GM19372 (cell line): Measurements from ENCODE around the gene MBD3L4.
"Not testable (repeated sequence)": the region's sequence is repeated elsewhere in the genome, so short reads cannot be mapped to it uniquely, and the experiment has no call there.

Experiments
- ATAC-seq: cut with Tn5 transposase; IDR thresholded peaks from one replicate; pipeline ENCODE4 v1.9.1; 2021; ENCODE audit warnings: mild to moderate bottlenecking, low read depth, moderate library complexity; ENCODE audit not compliant: unreplicated experiment

Gene MBD3L4

GRCh38 chr19:7040079-7040478 lies at the start of gene MBD3L4:
Gene MBD3L4, minus strand, starts transcription at chr19:7040179. Its CDS starts 35 bp downstream, at chr19:7040144.
- ATAC-seq: not testable (repeated sequence)

- no peak for ATAC-seq
Measured at GRCh38 chr19:7088999-7089398, 49.0 kb upstream of the MBD3L4 start.

- no peak for ATAC-seq
Measured at GRCh38 chr19:7083076-7083956, 43.3 kb upstream of the MBD3L4 start.

DNA sequence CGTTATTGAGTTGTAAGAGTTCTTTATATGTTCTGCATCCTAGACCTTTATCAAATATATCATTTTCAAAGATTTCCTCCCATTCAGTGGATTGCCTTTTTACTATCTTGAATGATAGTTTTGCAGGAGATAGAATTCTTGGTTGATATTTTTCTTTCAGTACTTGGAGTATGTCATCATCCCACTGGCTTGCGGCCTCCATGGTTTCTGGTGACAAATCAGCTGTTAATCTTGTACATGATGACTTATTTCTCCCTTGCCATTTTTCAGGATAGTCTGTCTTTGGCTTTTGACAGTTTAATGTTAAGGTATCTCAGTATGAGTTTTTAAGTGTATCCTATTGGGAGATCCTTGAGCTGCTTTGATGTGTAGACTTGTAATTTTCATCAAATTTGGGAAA lies 38.0 kb upstream of the MBD3L4 start:
- no peak for ATAC-seq

DNA sequence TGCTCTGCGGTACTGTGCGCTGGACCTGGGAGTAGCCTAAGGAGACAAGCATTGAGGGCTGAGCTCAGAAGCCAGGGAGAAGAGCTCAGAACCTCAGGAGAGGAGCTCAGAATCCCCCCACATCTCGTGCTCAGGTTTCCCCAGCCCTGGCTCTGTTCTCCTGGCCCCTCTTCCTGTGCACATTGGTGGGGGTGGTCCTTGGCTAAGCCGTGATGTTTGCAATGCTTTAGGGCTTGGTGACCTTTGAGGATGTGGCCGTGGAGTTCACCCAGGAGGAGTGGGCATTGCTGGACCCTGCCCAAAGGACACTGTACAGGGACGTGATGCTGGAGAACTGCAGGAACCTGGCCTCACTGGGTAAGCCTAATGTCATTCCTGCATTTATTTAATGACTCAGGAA lies 36.2 kb upstream of the MBD3L4 start:
- no peak for ATAC-seq

DNA sequence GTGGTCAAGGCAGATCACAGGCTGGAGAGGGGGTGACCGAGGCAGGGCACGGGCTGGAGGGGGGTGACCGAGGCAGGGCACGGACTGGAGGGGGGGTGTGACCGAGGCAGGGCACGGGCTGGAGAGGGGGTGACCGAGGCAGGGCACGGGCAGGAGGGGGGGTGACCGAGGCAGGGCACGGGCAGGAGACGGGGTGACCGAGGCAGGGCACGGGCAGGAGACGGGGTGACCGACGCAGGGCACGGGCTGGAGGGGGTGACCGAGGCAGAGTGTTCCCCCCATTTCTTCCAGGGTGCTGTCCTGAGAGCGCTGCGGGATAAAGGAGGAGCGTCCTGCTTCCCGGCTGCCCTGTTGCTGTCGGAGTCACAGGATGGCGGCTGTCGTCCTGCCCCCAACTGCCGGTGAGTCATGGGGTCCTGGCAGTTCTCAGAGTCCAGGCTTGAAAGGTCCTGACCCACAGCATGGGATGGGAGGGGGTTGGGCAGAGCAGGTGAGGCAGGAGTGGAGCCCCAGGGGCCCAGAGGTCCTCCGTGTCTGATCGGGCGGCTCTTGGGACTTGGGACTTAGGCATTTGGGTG lies 34.8 kb upstream of the MBD3L4 start:
- no peak for ATAC-seq

DNA sequence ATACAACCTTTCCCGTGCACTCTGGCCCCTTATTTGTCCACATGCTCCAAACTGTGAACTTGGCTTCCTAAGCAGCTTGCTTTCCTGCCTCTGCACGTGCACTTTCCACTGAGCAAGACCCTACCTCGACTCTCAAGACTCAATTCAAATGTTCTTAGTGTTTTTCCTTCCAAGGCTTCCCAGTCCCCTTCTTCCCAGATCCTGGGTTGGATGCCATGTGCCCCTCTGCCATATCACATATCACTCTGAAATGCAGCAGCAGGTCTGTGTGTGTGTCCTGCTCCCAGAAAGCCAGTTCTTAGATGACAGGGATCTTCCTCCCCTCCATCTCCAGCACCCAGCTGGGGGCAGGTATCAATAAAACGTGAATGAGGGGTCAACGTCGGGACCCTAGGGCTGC lies 32.6 kb upstream of the MBD3L4 start:
- ATAC-seq: no peak

DNA sequence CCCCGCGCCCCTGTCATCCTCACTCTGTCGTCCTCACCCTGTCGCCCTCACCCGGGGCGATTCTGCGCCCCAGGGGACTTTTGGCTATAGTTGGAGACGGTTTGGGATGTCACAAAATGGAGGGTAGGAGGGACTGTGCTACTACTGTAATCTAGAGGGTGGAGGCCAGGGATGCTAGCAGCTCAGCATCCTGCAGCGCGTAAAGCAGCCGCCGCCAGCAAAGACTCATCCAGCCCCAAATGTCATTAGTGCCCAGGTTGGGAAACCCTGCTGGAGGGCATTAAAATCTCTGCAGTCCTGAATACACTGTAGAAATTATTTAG lies 29.9 kb upstream of the MBD3L4 start:
- no peak for ATAC-seq

DNA sequence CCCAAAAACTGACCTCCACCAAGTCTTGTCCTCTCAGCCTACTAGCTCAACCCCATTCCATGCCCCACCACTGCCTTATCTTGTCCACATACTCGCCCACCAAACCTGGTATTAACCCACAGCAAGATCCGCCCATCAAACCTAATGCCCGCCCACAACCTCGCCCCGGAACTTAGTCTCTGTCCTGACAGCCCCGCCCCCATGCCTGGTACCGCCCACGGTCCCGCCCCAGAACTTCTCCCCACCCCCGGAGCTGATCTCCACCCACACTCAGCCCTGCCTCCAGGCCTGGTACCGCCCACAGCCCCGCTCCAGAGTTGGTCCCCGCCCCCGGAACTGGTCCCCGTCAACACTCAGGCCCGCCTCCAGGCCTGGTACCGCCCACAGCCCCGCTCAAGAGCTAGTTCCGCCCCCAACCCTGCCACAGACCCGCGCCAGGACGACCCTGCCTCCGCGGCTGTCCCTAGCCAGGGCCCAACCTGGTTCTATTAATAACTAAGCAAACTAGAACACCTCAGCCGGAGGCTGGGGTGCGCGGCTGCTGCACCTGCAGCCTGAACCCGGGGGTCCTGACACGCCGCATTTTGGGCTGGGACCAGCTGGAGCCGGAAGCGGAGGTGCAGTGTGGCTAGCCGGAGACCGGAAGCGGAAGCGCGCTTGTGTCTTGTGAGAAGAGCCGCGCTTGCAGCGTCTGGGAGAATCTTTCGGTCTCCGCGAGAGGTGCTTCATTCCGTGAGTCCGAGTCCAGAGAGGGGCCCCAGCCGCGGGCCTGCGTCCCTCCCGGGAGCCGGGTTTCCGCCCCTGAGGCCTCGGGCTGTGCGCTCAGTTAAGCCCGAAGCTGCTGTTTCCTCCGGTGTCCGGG lies 29.3 kb upstream of the MBD3L4 start, which contains the start of gene ZNF557:
ZNF557 (plus strand) TSS at position 662 of the 862 bp plus-strand sequence. CDS start 5,372 bp downstream, outside the sequence.
- peak; percentile 91 for ATAC-seq

DNA sequence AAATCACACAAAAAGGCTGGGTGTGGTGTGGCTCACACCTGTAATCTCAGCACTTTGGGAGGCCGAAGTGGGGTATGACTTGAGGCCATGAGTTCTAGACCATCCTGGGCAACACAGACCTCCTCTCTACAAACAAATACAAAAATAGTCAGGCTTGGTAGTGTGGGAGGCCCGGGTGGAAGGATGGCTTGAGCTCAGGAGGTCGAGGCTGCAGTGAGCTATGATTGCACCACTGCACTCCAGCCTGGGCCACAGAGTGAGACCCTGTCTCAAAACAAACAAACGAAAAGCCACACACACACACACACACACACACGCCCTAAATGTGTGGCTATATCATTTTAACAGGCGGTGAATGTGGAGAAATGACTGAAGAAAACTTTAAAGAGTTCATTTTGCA lies 28.6 kb upstream of the MBD3L4 start:
- no peak for ATAC-seq

- ATAC-seq: no peak
Measured at GRCh38 chr19:7067716-7068115, 27.7 kb upstream of the MBD3L4 start.

GRCh38 chr19:7067122-7067521 lies 27.1 kb upstream of the MBD3L4 start:
- ATAC-seq: not testable (repeated sequence)

DNA sequence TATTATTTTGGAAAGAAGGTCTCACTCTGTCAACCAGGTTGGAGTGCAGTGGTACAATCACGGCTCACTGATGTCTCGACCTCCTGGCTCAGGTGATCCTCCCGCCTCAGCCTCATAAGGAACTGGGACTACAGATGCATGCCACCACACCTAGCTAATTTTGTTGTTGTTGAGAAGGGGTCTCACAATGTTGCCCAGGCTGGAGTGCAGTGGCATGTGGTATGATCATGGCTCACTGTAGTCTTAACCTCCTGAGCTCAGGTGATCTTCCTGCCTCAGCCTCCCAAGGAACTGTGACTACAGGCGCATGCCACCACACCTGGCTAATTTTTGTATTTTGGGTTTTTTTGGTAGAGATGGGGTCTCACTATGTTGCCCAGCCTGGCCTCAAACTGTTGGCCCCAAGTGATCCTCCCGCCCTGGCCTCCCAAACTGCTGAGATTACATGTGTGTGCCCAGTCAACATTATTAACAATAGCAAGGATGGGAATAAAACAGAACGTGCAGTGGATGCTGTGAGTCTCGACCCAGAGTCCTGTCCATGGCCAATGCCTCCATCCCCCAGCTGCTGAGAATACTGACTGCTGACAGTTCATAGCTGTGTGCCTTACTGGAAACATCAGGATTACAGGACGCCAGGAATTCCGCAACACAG lies 23.9 kb upstream of the MBD3L4 start:
- ATAC-seq: no peak

DNA sequence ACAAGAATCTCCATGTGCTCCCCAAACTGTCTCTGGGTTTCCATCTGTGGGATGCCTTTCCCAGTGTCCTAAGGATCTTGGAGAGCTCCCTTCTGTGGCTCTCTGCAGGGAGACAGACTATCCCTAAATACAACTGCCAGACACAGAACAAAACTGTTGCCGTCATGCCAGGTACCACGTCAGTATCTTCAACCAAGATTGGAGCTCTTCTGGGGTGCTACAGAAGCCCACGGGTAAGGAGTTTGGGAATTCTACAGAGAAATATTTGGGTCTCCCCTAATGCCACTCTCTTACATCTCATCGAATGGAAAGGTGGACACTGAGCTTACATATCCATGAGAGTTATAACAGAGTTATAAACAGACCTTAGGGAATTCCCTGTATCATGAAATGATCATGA lies 23.4 kb upstream of the MBD3L4 start:
- no peak for ATAC-seq

DNA sequence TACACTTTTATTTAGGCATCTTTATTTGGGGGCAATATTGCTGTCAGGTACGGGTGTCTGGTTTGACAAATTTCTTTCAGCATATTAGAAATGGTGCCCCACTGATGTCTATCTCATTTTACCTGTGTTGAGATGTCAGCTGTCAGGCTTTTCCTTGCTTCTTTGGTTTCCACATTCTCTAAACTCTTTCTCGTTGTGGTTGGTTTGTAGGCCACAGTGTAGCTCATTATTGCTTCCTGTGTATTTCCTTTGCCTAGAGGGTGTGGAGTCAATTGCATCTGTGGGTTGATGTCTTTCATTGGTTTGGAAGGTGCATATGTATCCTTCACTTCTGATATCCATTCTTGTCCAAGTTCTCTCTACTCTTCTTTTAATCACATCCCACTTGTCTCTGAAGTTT lies 20.0 kb upstream of the MBD3L4 start:
- ATAC-seq: not testable (repeated sequence)

GRCh38 chr19:7058576-7058975 lies 18.6 kb upstream of the MBD3L4 start, which contains the start of gene MBD3L3:
Gene MBD3L3, minus strand, starts transcription at chr19:7058676. Its CDS starts 71 bp downstream, at chr19:7058605.
- not testable (repeated sequence) for ATAC-seq

GRCh38 chr19:7056371-7056770 lies 16.4 kb upstream of the MBD3L4 start:
- ATAC-seq: not testable (repeated sequence)

DNA sequence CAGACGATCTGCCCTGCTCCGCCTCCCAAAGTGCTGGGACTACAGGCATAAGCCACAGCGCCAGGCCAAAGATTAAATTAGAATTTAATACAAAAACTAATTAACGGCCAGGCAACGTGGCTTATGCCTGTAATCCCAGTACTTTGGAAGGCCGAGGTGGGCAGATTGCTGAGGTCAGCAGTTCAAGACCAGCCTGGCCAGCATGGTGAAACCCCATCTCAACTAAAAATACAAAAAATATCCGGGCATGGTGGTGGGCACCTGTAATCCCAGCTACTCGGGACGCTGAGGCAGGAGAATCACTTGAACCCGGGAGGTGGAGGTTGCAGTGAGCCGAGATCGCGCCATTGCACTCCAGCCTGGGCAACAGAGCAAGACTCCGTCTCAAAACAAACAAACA lies 15.7 kb upstream of the MBD3L4 start:
- ATAC-seq: not testable (repeated sequence)

GRCh38 chr19:7054635-7055368 lies 14.8 kb upstream of the MBD3L4 start:
- not testable (repeated sequence) for ATAC-seq

DNA sequence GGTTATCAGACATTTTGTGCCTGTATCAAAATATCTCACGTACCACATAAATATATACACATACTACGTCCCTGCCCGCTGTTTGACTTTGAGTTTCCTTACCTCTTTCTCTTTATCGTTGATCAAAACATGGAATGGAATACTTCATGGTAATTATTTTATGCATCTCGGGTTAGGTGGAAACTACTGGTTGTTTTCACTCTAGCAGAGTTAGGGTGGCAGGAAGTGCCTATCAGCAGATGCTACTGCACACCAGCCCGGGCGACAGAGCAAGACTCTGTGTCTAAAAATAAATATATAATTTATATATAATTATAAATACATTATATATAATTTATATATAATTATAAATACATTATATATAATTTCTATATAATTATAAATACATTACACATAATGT lies 12.9 kb upstream of the MBD3L4 start:
- ATAC-seq: not testable (repeated sequence)
